ENCODE data around the gene FBXL7. TPM values are rescaled to one million over a fixed set of nuclear protein-coding genes. Genes with fewer than 3 reads are reported as not detected.

Gene FBXL7
- total RNA-seq, 2 experiments from 2014 or later, result not detected

- no peaks in the 10 kb centered on the region for H3K4me1 ChIP-seq (ENCODE audit: insufficient read depth, low read length)
- Mint-ChIP-seq H3K27ac (no peak overlapping the region), H3K36me3 (ENCODE audit: low read depth) (no peaks in the 10 kb centered on the region), H3K4me3 (no peak overlapping the region), H3K27me3 (no peaks in the 10 kb centered on the region), H3K9me3 (no peaks in the 10 kb centered on the region), H3K4me1 (ENCODE audit: low read depth) (no peaks in the 10 kb centered on the region)
- H3K36me3 ChIP-seq (ENCODE audit: insufficient read depth, low read length), result no peaks in the 10 kb centered on the region
- no peak overlapping the region for H3K27ac ChIP-seq (ENCODE audit: low read depth in 1 of 2, low read length in 2 of 2)
- ChIA-PET POLR2A (no interaction called here), CTCF (no interaction called here)
- DNase-seq (no peak), ATAC-seq (ENCODE audit: poor library complexity) (no peak)
- no peak overlapping the region for H3K4me3 ChIP-seq (ENCODE audit: low read length)
- no peaks in the 10 kb centered on the region for H3K27me3 ChIP-seq (ENCODE audit: control insufficient read depth in 1 of 2, insufficient read depth in 2 of 2, low read length in 2 of 2)
- no peak for TF ChIP-seq CTCF (IDR thresholded peaks at IDR 0.05)
- H3K9me3 ChIP-seq (ENCODE audit: control insufficient read depth in 1 of 2, insufficient read depth in 1 of 2, low read length in 2 of 2), result peaks cover 0 to 10% of the 10 kb centered on the region in 2 experiments
- intact Hi-C loops (cut with DNase I, micrococcal nuclease), result no loop called here
These were observed 174.7 kb downstream of the FBXL7 start for GRCh38 chr5:15674716-15675115.

GRCh38 chr5:15676591-15676990, 176.6 kb downstream of the FBXL7 start:
- CTCF ChIA-PET, result no interaction called here
- H3K27me3 Mint-ChIP-seq, result no peaks in the 10 kb centered on the region
- no peaks in the 10 kb centered on the region for H3K9me3 Mint-ChIP-seq
- no peak overlapping the region for H3K4me3 Mint-ChIP-seq
- TF ChIP-seq CTCF (IDR thresholded peaks at IDR 0.05), result no peak
- Histone ChIP-seq H3K36me3 (ENCODE audit: insufficient read depth, low read length) (no peaks in the 10 kb centered on the region), H3K27ac (ENCODE audit: low read depth in 1 of 2, low read length in 2 of 2) (no peak overlapping the region), H3K9me3 (ENCODE audit: control insufficient read depth in 1 of 2, insufficient read depth in 1 of 2, low read length in 2 of 2) (peaks cover 0 to 10% of the 10 kb centered on the region in 2 experiments), H3K27me3 (ENCODE audit: control insufficient read depth in 1 of 2, insufficient read depth in 2 of 2, low read length in 2 of 2) (no peaks in the 10 kb centered on the region), H3K4me3 (ENCODE audit: low read length) (no peak overlapping the region), H3K4me1 (ENCODE audit: insufficient read depth, low read length) (no peaks in the 10 kb centered on the region)
- POLR2A ChIA-PET, result no interaction called here
- H3K4me1 Mint-ChIP-seq (ENCODE audit: low read depth), result no peaks in the 10 kb centered on the region
- no peak overlapping the region for H3K27ac Mint-ChIP-seq
- intact Hi-C loops (cut with DNase I, micrococcal nuclease), result no loop called here
- ATAC-seq (ENCODE audit: poor library complexity) (no peak), DNase-seq (no peak)
- no peaks in the 10 kb centered on the region for H3K36me3 Mint-ChIP-seq (ENCODE audit: low read depth)

- Histone ChIP-seq H3K9me3 (ENCODE audit: control insufficient read depth in 1 of 2, insufficient read depth in 1 of 2, low read length in 2 of 2) (peaks cover 0 to 3% of the 10 kb centered on the region in 2 experiments), H3K27me3 (ENCODE audit: control insufficient read depth in 1 of 2, insufficient read depth in 2 of 2, low read length in 2 of 2) (no peaks in the 10 kb centered on the region), H3K36me3 (ENCODE audit: insufficient read depth, low read length) (no peaks in the 10 kb centered on the region), H3K27ac (ENCODE audit: low read depth in 1 of 2, low read length in 2 of 2) (no peak overlapping the region), H3K4me3 (ENCODE audit: low read length) (no peak overlapping the region), H3K4me1 (ENCODE audit: insufficient read depth, low read length) (no peaks in the 10 kb centered on the region)
- no peak for DNase-seq
- H3K4me3 Mint-ChIP-seq, result no peak overlapping the region
- H3K36me3 Mint-ChIP-seq (ENCODE audit: low read depth), result no peaks in the 10 kb centered on the region
- CTCF ChIA-PET, result interaction anchor here (0.7 kb wide), 2 partner anchors 11 to 572 kb away, joined by 3 read pairs; no protein-coding TSS in a partner anchor
- no peaks in the 10 kb centered on the region for H3K4me1 Mint-ChIP-seq (ENCODE audit: low read depth)
- intact Hi-C loops (cut with DNase I, micrococcal nuclease), result no loop called here
- no peak for TF ChIP-seq CTCF (IDR thresholded peaks at IDR 0.05)
- no peak for ATAC-seq (ENCODE audit: poor library complexity)
- H3K9me3 Mint-ChIP-seq, result no peaks in the 10 kb centered on the region
- H3K27ac Mint-ChIP-seq, result no peak overlapping the region
- no peaks in the 10 kb centered on the region for H3K27me3 Mint-ChIP-seq
- POLR2A ChIA-PET, result no interaction called here
These were observed 179.2 kb downstream of the FBXL7 start for GRCh38 chr5:15679161-15679560.
